GM12878 (cell line): Measurements from ENCODE around the gene TMEM47. TPM values are rescaled to one million over a fixed set of nuclear protein-coding genes. Genes with fewer than 3 reads are reported as not detected.

Experiments
- BHLHE40 ChIP-seq, 2 experiments: fragments of 450-650 bp in 1 of 2; IDR thresholded peaks; 2 replicates each; pipeline ENCODE4 v1.6.1; 2011 to 2017; ENCODE audit warnings: low read depth in 2 of 2, borderline replicate concordance in 1 of 2, improper control_type of control experiment in 1 of 2, low read length in 1 of 2, mild to moderate bottlenecking in 1 of 2
- CEBPB ChIP-seq, 2 experiments: fragments of 150-350 bp in 1 of 2; IDR thresholded peaks; 2 replicates each; pipeline ENCODE4 v1.6.1; 2012 to 2014; ENCODE audit warnings: low read depth in 2 of 2, low read length in 2 of 2, borderline replicate concordance in 1 of 2, inconsistent platforms in 1 of 2
- FOXK2 ChIP-seq: fragments of 450-650 bp; IDR thresholded peaks from 2 replicates; pipeline ENCODE4 v1.6.1; 2017; ENCODE audit warnings: mild to moderate bottlenecking, moderate library complexity
- MYC ChIP-seq: IDR thresholded peaks from 2 replicates; pipeline ENCODE4 v1.6.1; 2011; ENCODE audit warnings: mild to moderate bottlenecking, low read length, moderate library complexity, inconsistent platforms; ENCODE audit not compliant: insufficient read depth, insufficient replicate concordance, insufficient read length, severe bottlenecking
- RELB ChIP-seq: fragments of 450-650 bp; IDR thresholded peaks from 2 replicates; pipeline ENCODE4 v1.6.1; 2017; ENCODE audit warnings: low read depth, mild to moderate bottlenecking, moderate library complexity
- SIN3A ChIP-seq: IDR thresholded peaks from 2 replicates; pipeline ENCODE4 v1.6.1; 2012; ENCODE audit warnings: low read depth, low read length, improper control_type of control experiment
- TARDBP ChIP-seq: IDR thresholded peaks from 2 replicates; pipeline ENCODE4 v1.6.1; 2016; ENCODE audit warnings: borderline replicate concordance
- TCF7 ChIP-seq: IDR thresholded peaks from 2 replicates; pipeline ENCODE4 v1.6.1; 2014; ENCODE audit warnings: antibody characterized with exemption, borderline replicate concordance
- USF1 ChIP-seq: IDR thresholded peaks from 2 replicates; pipeline ENCODE4 v1.6.1; 2011; ENCODE audit warnings: borderline replicate concordance, low read depth, mild to moderate bottlenecking, moderate library complexity, mixed read lengths, low read length; ENCODE audit not compliant: insufficient read depth; ENCODE audit errors: extremely low read length
- YBX1 ChIP-seq: fragments of 450-650 bp; IDR thresholded peaks from 2 replicates; pipeline ENCODE4 v1.6.1; 2016; ENCODE audit warnings: antibody characterized with exemption
- ZNF384 ChIP-seq: IDR thresholded peaks from 2 replicates; pipeline ENCODE4 v1.6.1; 2012; ENCODE audit warnings: low read depth, mild to moderate bottlenecking, low read length, improper control_type of control experiment, borderline replicate concordance
- polyA plus RNA-seq, 11 experiments: library from polyadenylated mRNA; depleted of rRNA in 4 of 11; unstranded in 6 of 11; stranded (reverse) in 5 of 11; fragments of >200 nt; fragmentation: Nextera tagmentation in 4 of 11; fragmentation: Illumina TruSeq in 1 of 11; extraction: Ambion mirVana in 4 of 11; extraction: Trizol in 1 of 11; gene quantifications; 1 replicate in 1 of 11; 2 replicates in 10 of 11; pipeline versions ENCODE4 v1.2.1 to v1.2.3, GENCODE V29; 2011 to 2016; ENCODE audit warnings: inconsistent platforms in 2 of 11, missing spikeins in 2 of 11, low read depth in 1 of 11
- total RNA-seq, 4 experiments: library from RNA; depleted of rRNA in 3 of 4; stranded (reverse); fragments of >200 nt in 3 of 4; fragmentation: Illumina TruSeq in 1 of 4; extraction: Trizol in 1 of 4; gene quantifications; 2 replicates each; pipeline versions ENCODE4 v1.2.1 to v1.2.3, GENCODE V29; 2013 to 2021
- TF ChIP-seq, protein P1 (sequence below), 3 experiments: IDR thresholded peaks in 2 of 3; conservative IDR thresholded peaks in 1 of 3; 2 replicates each; pipeline ENCODE4 v1.5.1; 2011; ENCODE audit warnings: low read depth in 3 of 3, low read length in 3 of 3, mild to moderate bottlenecking in 3 of 3, control low read depth in 2 of 3, moderate library complexity in 2 of 3, inconsistent platforms in 1 of 3, mixed read lengths in 1 of 3; ENCODE audit not compliant: control insufficient read depth in 2 of 3, insufficient read depth in 1 of 3; ENCODE audit errors: extremely low read depth in 1 of 3

TMEM47 gene
- total and polyA plus RNA-seq, 10 of the 15 experiments (the other 5 are each of a cell fraction or from before 2014, with no cell fraction given) = 0.04 to 0.10 (median 0.09) TPM; not detected in 7

GRCh38 chrX:34578237-34578636, 78.8 kb downstream of the TMEM47 start (continued):
- TF ChIP-seq, protein P1, sequence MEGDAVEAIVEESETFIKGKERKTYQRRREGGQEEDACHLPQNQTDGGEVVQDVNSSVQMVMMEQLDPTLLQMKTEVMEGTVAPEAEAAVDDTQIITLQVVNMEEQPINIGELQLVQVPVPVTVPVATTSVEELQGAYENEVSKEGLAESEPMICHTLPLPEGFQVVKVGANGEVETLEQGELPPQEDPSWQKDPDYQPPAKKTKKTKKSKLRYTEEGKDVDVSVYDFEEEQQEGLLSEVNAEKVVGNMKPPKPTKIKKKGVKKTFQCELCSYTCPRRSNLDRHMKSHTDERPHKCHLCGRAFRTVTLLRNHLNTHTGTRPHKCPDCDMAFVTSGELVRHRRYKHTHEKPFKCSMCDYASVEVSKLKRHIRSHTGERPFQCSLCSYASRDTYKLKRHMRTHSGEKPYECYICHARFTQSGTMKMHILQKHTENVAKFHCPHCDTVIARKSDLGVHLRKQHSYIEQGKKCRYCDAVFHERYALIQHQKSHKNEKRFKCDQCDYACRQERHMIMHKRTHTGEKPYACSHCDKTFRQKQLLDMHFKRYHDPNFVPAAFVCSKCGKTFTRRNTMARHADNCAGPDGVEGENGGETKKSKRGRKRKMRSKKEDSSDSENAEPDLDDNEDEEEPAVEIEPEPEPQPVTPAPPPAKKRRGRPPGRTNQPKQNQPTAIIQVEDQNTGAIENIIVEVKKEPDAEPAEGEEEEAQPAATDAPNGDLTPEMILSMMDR (IDR thresholded peaks at IDR 0.05 in 2 of 3, conservative IDR thresholded peaks at IDR 0.05 in 1 of 3; ENCODE audit: control insufficient read depth in 2 of 3, extremely low read depth in 1 of 3, insufficient read depth in 1 of 3, low read depth in 3 of 3, low read length in 3 of 3) = peak in 2 of 3 experiments; percentile 23 to 29; a peak in 2 of 6 replicates
- TF ChIP-seq MYC (no peak), FOXK2 (no peak), CEBPB (IDR thresholded peaks at IDR 0.05; ENCODE audit: borderline replicate concordance in 1 of 2, low read depth in 2 of 2, low read length in 2 of 2) (no peak), YBX1 (no peak), BHLHE40 (IDR thresholded peaks at IDR 0.05; ENCODE audit: borderline replicate concordance in 1 of 2, low read depth in 2 of 2, low read length in 1 of 2) (no peak), RELB (no peak), TARDBP (no peak), TCF7 (no peak), ZNF384 (peak; percentile 39; the same call in 1 of the 2 replicates), SIN3A (no peak), USF1 (no peak)
